Measurements from ENCODE around the gene ATRN. TPM values are rescaled to one million over a fixed set of nuclear protein-coding genes. Genes with fewer than 3 reads are reported as not detected.
"Not testable (repeated sequence)": the region's sequence is repeated elsewhere in the genome, so short reads cannot be mapped to it uniquely, and the experiment has no call there.

The ATRN gene
- total and polyA plus RNA-seq, 4 donors, result 8.4 to 104 (median 46.0) TPM

DNA sequence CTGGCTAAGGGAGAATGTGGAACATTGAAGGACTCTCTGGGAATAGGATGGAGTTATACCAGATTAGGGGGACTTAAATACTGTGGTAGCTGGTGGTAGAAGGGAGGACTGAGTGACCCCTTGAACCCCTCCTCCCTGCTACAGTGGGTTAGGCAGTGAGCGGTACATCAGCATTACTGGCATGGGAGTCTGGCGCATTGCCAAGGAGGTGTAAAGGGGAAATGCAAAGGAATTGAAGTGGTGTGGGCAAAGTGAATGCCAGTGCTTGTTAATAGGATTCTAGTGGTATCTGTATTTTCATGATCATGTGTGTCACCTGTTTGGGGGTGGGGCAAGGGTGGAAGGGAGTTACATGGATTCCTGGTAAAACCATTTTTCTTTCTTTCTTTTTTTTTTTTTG, 132.3 kb downstream of the ATRN start:
- Histone ChIP-seq H3K9ac (ENCODE audit: low read depth in 1 of 2, low read length in 2 of 2) (no peak overlapping the region), H3K4me1 (ENCODE audit: control insufficient read depth in 4 of 4, insufficient read depth in 4 of 4, low read length in 3 of 4) (no peaks in the 10 kb centered on the region), H3K27ac (ENCODE audit: low read depth in 1 of 2, low read length in 2 of 2) (no peak overlapping the region), H3K4me3 (ENCODE audit: low read depth in 1 of 3, low read length in 3 of 3) (no peak overlapping the region), H3K27me3 (ENCODE audit: control insufficient read depth in 4 of 4, insufficient read depth in 4 of 4, low read length in 3 of 4) (no peaks in the 10 kb centered on the region), H3K36me3 (ENCODE audit: control insufficient read depth in 4 of 4, insufficient read depth in 3 of 4, low read depth in 1 of 4, low read length in 3 of 4) (peaks cover 9 to 70% (median 48%) of the 10 kb centered on the region in 4 donors), H3K9me3 (ENCODE audit: control insufficient read depth in 4 of 4, low read length in 3 of 4) (no peaks in the 10 kb centered on the region)
- no peak for DNase-seq (ENCODE audit: low spot score)
- 83% methylated on average over 2 of the region's 2 CpGs for WGBS
- TF ChIP-seq, protein P1, sequence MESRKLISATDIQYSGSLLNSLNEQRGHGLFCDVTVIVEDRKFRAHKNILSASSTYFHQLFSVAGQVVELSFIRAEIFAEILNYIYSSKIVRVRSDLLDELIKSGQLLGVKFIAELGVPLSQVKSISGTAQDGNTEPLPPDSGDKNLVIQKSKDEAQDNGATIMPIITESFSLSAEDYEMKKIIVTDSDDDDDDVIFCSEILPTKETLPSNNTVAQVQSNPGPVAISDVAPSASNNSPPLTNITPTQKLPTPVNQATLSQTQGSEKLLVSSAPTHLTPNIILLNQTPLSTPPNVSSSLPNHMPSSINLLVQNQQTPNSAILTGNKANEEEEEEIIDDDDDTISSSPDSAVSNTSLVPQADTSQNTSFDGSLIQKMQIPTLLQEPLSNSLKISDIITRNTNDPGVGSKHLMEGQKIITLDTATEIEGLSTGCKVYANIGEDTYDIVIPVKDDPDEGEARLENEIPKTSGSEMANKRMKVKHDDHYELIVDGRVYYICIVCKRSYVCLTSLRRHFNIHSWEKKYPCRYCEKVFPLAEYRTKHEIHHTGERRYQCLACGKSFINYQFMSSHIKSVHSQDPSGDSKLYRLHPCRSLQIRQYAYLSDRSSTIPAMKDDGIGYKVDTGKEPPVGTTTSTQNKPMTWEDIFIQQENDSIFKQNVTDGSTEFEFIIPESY (IDR thresholded peaks at IDR 0.05), result no peak
- TF ChIP-seq TAF1 (conservative IDR thresholded peaks at IDR 0.05) (no peak), GABPA (IDR thresholded peaks at IDR 0.05 in 1 of 2, conservative IDR thresholded peaks at IDR 0.05 in 1 of 2) (no peak), JUND (IDR thresholded peaks at IDR 0.05) (no peak), FOXA1 (IDR thresholded peaks at IDR 0.05) (no peak), NR2F2 (IDR thresholded peaks at IDR 0.05) (no peak), RXRA (IDR thresholded peaks at IDR 0.05) (no peak), HNF4G (IDR thresholded peaks at IDR 0.05) (no peak), RAD21 (IDR thresholded peaks at IDR 0.05) (no peak), EGR1 (IDR thresholded peaks at IDR 0.05; ENCODE audit: low read depth in 2 of 2) (no peak), YY1 (IDR thresholded peaks at IDR 0.05) (no peak), CTCF (IDR thresholded peaks at IDR 0.05; ENCODE audit: low read depth, low read length, missing input control) (no peak), FOXA2 (IDR thresholded peaks at IDR 0.05) (no peak), REST (IDR thresholded peaks at IDR 0.05) (no peak), HNF4A (conservative IDR thresholded peaks at IDR 0.05) (no peak), SP1 (IDR thresholded peaks at IDR 0.05) (no peak)
- TF ChIP-seq, protein P2, sequence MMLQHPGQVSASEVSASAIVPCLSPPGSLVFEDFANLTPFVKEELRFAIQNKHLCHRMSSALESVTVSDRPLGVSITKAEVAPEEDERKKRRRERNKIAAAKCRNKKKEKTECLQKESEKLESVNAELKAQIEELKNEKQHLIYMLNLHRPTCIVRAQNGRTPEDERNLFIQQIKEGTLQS (IDR thresholded peaks at IDR 0.05), result no peak
- TF ChIP-seq, protein P3, sequence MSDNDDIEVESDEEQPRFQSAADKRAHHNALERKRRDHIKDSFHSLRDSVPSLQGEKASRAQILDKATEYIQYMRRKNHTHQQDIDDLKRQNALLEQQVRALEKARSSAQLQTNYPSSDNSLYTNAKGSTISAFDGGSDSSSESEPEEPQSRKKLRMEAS (IDR thresholded peaks at IDR 0.05), result no peak

GRCh38 chr20:3605386-3605886, 134.6 kb downstream of the ATRN start:
- H3K36me3 ChIP-seq (ENCODE audit: control insufficient read depth in 4 of 4, insufficient read depth in 3 of 4, low read depth in 1 of 4, low read length in 3 of 4), result peaks cover 5 to 53% (median 38%) of the 10 kb centered on the region in 4 donors
- H3K4me3 ChIP-seq (ENCODE audit: low read depth in 1 of 3, low read length in 3 of 3); H3K9ac ChIP-seq (ENCODE audit: low read depth in 1 of 2, low read length in 2 of 2); H3K27me3 ChIP-seq (ENCODE audit: control insufficient read depth in 4 of 4, insufficient read depth in 4 of 4, low read length in 3 of 4); H3K4me1 ChIP-seq (ENCODE audit: control insufficient read depth in 4 of 4, insufficient read depth in 4 of 4, low read length in 3 of 4); H3K27ac ChIP-seq (ENCODE audit: low read depth in 1 of 2, low read length in 2 of 2); DNase-seq (ENCODE audit: low spot score); H3K9me3 ChIP-seq (ENCODE audit: control insufficient read depth in 4 of 4, low read length in 3 of 4): not testable (repeated sequence)
- WGBS, result 98% methylated on average over 4 of the region's 4 CpGs

Measured in liver (tissue), 9 donors.